Upper lobe of right lung (tissue), 1 donor: ENCODE results near the gene CSTA. TPM values are rescaled to one million over a fixed set of nuclear protein-coding genes. Genes with fewer than 3 reads are reported as not detected.

ENCODE experiments used
- ATAC-seq: fragments of 200-7000 bp; cut with Tn5 transposase; one replicate; pipeline ENCODE4 v1.9.1; 2020; ENCODE audit warnings: mild to moderate bottlenecking, moderate library complexity
- DNase-seq: peaks from one replicate; pipeline ENCODE4 v3.0.0-alpha.2; 2020
- H3K27ac ChIP-seq: fragments of 200-600 bp; one replicate; pipeline ENCODE4 v1.8.0; 2022
- H3K27me3 ChIP-seq: fragments of 200-600 bp; one replicate; pipeline ENCODE4 v1.8.0; 2022; ENCODE audit warnings: mild to moderate bottlenecking
- H3K36me3 ChIP-seq: fragments of 200-600 bp; one replicate; pipeline ENCODE4 v1.8.0; 2022
- H3K4me1 ChIP-seq: fragments of 200-600 bp; one replicate; pipeline ENCODE4 v1.8.0; 2022
- H3K4me3 ChIP-seq: fragments of 200-600 bp; one replicate; pipeline ENCODE4 v1.8.0; 2022; ENCODE audit warnings: mild to moderate bottlenecking
- H3K9me3 ChIP-seq: fragments of 200-600 bp; one replicate; pipeline ENCODE4 v1.8.0; 2022
- intact Hi-C: fragments of 100-400 bp; cut with DNase I; formaldehyde crosslinking; loops from one replicate; pipeline ENCODE4 v1.11.0; 2022
- total RNA-seq: library from RNA; stranded (reverse); fragmentation: NEBNext Ultra II Directional; extraction: Animal tissue kit (Norgen Biotek cat#: 25700); gene quantifications from one replicate; pipeline ENCODE4 v1.2.1, GENCODE V29; 2021
- TF ChIP-seq, protein P1 (sequence below): fragments of 200-600 bp; IDR thresholded peaks from one replicate; pipeline ENCODE4 v1.8.0; 2022; ENCODE audit warnings: antibody characterized with exemption
- donor health status: DM: no; HTN: yes; CAD: no; lungs with severe emphysema.

CSTA gene
- total RNA-seq, 1 donor from 2014 or later: 22.3 TPM

DNA sequence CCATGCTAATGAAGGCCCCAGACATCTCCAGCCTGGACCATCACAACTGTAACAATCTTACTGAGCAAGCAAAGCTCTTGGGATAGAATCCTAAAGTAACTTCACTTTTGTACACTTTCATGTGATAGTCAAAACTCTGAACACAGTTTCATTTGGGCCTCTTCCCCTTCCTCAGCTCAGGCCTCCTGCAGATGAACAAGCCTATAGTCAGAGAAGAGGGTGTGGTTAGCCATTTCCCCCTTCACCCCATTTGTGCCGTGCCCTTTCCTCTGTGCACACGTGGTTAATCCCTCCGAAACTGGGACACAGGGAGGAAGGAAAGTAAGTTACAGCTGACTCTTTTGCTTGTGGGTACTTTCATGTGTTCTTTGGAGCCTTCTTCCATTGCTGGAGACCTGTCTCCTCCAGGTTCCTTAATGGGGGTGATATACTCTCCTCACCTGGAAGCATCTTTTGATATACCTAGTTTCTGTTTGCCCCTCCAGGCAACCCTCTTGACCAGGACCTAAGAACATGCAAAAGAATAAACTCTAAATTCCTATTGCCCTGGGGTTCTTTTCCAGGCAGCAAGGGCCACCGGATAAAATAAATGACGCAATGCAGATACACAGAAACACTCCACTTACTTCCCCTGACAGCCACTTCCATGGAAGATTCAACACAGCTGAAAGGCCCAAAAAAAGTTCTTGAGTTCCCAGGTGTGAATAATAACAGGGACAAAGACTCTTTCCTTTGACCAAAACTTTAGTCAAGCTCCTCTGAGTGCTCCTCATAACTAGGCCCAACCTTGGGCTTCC lies 29.6 kb upstream of the CSTA start:
- TF ChIP-seq, protein P1, sequence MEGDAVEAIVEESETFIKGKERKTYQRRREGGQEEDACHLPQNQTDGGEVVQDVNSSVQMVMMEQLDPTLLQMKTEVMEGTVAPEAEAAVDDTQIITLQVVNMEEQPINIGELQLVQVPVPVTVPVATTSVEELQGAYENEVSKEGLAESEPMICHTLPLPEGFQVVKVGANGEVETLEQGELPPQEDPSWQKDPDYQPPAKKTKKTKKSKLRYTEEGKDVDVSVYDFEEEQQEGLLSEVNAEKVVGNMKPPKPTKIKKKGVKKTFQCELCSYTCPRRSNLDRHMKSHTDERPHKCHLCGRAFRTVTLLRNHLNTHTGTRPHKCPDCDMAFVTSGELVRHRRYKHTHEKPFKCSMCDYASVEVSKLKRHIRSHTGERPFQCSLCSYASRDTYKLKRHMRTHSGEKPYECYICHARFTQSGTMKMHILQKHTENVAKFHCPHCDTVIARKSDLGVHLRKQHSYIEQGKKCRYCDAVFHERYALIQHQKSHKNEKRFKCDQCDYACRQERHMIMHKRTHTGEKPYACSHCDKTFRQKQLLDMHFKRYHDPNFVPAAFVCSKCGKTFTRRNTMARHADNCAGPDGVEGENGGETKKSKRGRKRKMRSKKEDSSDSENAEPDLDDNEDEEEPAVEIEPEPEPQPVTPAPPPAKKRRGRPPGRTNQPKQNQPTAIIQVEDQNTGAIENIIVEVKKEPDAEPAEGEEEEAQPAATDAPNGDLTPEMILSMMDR: no peak

DNA sequence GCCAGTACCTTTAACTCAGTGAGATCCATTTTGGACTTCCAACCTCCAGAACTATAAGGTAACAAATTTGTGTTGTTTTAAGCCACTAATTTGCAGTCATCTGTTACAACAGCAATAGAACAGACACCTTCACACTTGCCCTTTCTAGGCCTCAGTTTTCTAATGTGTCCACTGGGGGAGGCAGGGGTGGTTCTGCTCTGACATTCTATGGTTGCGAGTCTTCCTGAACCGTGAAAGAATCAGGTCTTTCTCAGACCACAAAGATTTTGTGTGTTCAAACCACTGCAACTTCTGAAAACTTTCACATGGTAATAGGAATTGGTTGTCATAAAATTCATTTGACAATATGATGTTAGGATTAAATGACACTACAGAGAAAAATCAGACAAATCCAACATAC lies 26.8 kb upstream of the CSTA start:
- intact Hi-C loops: no loop called here
- no peak overlapping the region for H3K4me3 ChIP-seq
- TF ChIP-seq, protein P1: no peak
- ATAC-seq (no peak), DNase-seq (no peak)
- no peaks in the 10 kb centered on the region for H3K36me3 ChIP-seq
- H3K27ac ChIP-seq: no peak overlapping the region
- H3K4me1 ChIP-seq: peaks cover 12% of the 10 kb centered on the region
- no peaks in the 10 kb centered on the region for H3K9me3 ChIP-seq
- no peaks in the 10 kb centered on the region for H3K27me3 ChIP-seq

More for the DNA sequence above, 29.6 kb upstream of the CSTA start:
- ATAC-seq (peak; percentile 97), DNase-seq (no peak)
- peak overlapping the region; percentile 53 for H3K27ac ChIP-seq
- no peak overlapping the region for H3K4me3 ChIP-seq
- H3K9me3 ChIP-seq: no peaks in the 10 kb centered on the region
- no peaks in the 10 kb centered on the region for H3K27me3 ChIP-seq
- no peaks in the 10 kb centered on the region for H3K36me3 ChIP-seq
- intact Hi-C loops: no loop called here
- peaks cover 12% of the 10 kb centered on the region for H3K4me1 ChIP-seq

DNA sequence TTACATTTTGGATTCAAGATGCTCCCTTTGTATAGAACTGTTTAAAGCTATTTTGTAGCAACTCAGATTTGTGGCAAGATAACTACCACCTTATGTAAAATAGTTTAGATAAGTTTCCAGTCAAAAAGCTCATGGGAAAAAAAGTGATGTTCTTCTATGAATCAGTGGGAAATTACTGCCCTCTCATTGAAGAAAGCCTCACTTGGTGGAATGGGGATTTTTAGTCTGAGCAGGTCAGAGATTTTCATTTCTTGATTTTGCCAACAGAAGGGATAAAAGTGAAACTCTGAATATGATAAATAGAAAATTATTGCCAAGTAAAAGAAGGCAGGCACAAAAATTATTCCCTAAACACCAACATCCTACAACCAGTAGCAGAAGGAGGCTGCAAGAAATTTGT lies 25.8 kb upstream of the CSTA start:
- no peaks in the 10 kb centered on the region for H3K27me3 ChIP-seq
- TF ChIP-seq, protein P1: no peak
- no peaks in the 10 kb centered on the region for H3K36me3 ChIP-seq
- H3K4me3 ChIP-seq: no peak overlapping the region
- no peaks in the 10 kb centered on the region for H3K9me3 ChIP-seq
- intact Hi-C loops: no loop called here
- H3K27ac ChIP-seq: no peak overlapping the region
- no peak for DNase-seq
- H3K4me1 ChIP-seq: peaks cover 12% of the 10 kb centered on the region
- ATAC-seq: no peak

DNA sequence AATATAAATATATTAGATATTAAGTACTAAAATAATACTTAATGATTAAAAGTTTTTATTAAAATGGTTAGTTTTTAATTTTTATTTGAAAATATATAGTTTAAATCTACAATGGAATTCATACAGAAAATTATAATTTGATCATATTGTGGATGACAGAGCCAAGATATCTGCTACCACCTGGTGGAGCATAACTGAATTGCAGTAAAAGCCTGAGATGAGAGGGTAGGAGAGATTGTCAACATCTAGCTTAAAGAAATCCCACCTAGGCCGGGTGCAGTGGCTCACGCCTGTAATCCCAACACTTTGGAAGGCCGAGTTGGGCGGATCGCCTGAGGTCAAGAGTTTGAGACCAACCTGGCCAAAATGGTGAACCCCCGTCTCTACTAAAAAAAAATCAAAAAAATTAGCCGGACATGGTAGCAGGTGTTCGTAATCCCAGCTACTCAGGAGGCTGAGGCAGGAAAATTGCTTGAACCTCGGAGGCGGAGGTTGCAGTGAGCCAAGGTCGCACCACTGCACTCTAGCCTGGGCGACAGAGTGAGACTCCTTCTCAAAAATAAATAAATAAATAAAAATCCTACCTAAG lies 25.1 kb upstream of the CSTA start:
- DNase-seq (no peak), ATAC-seq (peak; percentile 49)
- TF ChIP-seq, protein P1: peak; percentile 53
- H3K4me1 ChIP-seq: peaks cover 4% of the 10 kb centered on the region
- no peak overlapping the region for H3K27ac ChIP-seq
- intact Hi-C loops: no loop called here
- H3K9me3 ChIP-seq: no peaks in the 10 kb centered on the region
- no peak overlapping the region for H3K4me3 ChIP-seq
- H3K36me3 ChIP-seq: no peaks in the 10 kb centered on the region
- no peaks in the 10 kb centered on the region for H3K27me3 ChIP-seq

DNA sequence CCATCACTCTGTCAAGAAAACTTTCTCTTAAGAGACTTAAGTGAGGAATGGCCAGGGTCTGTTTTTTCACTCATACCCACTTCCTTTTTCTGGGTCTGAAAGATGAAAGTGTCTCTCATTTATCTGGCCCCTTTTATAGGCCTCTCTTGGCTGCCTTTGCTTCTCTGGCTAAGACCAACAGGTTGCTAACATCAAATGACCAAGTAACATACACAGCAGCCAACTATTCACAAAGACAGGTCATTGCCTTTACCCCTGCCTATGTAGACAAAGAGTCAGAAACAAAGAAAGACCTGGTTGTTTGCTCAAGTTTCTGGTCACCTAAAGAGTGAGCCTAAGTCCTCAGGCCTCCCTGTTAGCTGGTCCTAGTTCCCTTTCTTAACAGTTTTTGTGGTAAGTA lies 24.0 kb upstream of the CSTA start:
- H3K9me3 ChIP-seq: no peaks in the 10 kb centered on the region
- H3K27me3 ChIP-seq: no peaks in the 10 kb centered on the region
- no peaks in the 10 kb centered on the region for H3K36me3 ChIP-seq
- H3K27ac ChIP-seq: no peak overlapping the region
- TF ChIP-seq, protein P1: no peak
- no peak overlapping the region for H3K4me3 ChIP-seq
- intact Hi-C loops: no loop called here
- no peaks in the 10 kb centered on the region for H3K4me1 ChIP-seq
- ATAC-seq (no peak), DNase-seq (no peak)
